ENCODE data around the gene LCLAT1.

DNA sequence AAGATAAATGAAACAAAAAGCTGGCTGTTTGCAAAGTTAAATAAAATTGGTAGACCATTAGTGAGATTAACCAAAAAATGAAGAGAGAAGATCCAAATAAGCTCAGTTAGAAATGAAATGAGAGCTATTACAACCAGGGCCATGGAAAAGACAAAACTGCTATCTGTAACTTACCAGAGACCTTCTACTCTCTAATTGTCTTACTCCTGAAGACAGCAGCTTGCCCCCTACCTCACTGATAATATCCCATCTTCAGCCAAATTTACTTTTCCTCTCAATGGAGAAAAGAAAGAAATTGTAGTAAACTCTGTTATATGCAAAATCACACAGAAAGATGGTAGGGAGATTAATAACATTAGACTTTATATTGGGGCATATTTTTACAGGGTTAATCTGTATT lies 178.2 kb downstream of the LCLAT1 start:
- TF ChIP-seq, protein P1, sequence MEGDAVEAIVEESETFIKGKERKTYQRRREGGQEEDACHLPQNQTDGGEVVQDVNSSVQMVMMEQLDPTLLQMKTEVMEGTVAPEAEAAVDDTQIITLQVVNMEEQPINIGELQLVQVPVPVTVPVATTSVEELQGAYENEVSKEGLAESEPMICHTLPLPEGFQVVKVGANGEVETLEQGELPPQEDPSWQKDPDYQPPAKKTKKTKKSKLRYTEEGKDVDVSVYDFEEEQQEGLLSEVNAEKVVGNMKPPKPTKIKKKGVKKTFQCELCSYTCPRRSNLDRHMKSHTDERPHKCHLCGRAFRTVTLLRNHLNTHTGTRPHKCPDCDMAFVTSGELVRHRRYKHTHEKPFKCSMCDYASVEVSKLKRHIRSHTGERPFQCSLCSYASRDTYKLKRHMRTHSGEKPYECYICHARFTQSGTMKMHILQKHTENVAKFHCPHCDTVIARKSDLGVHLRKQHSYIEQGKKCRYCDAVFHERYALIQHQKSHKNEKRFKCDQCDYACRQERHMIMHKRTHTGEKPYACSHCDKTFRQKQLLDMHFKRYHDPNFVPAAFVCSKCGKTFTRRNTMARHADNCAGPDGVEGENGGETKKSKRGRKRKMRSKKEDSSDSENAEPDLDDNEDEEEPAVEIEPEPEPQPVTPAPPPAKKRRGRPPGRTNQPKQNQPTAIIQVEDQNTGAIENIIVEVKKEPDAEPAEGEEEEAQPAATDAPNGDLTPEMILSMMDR (IDR thresholded peaks at IDR 0.05): no peak
- TF ChIP-seq EZH2phosphoT487 (IDR thresholded peaks at IDR 0.05; ENCODE audit: borderline replicate concordance, low read depth) (no peak), FOXM1 (IDR thresholded peaks at IDR 0.05; ENCODE audit: low read depth) (no peak), NFIC (IDR thresholded peaks at IDR 0.05; ENCODE audit: borderline replicate concordance) (no peak), EP300 (IDR thresholded peaks at IDR 0.05; ENCODE audit: borderline replicate concordance in 1 of 2, low read depth in 1 of 2, low read length in 1 of 2) (no peak)
